GM21381 (cell line): Measurements from ENCODE around the gene HOXB6.

Experiments
- ATAC-seq: cut with Tn5 transposase; IDR thresholded peaks from one replicate; pipeline ENCODE4 v1.9.1; 2021; ENCODE audit warnings: mild to moderate bottlenecking, moderate library complexity; ENCODE audit not compliant: unreplicated experiment

Gene HOXB6

GRCh38 chr17:48624118-48624517 is 19.3 kb upstream of the HOXB6 start:
- ATAC-seq: no peak

GRCh38 chr17:48623583-48623982 is 18.8 kb upstream of the HOXB6 start:
- no peak for ATAC-seq

- ATAC-seq: no peak
These were observed 18.1 kb upstream of the HOXB6 start for GRCh38 chr17:48622857-48623256.

- no peak for ATAC-seq
These were observed 16.9 kb upstream of the HOXB6 start for GRCh38 chr17:48621410-48622392.

- ATAC-seq: no peak
These were observed 15.8 kb upstream of the HOXB6 start for GRCh38 chr17:48620461-48621139.

- no peak for ATAC-seq
These were observed 15.2 kb upstream of the HOXB6 start for GRCh38 chr17:48619826-48620449.

GRCh38 chr17:48618256-48618896 is 13.6 kb upstream of the HOXB6 start:
- no peak for ATAC-seq

GRCh38 chr17:48617471-48618255 is 12.9 kb upstream of the HOXB6 start:
- ATAC-seq: no peak

- ATAC-seq: no peak
These were observed 12.1 kb upstream of the HOXB6 start for GRCh38 chr17:48616717-48617470.

GRCh38 chr17:48615963-48616716 is 11.4 kb upstream of the HOXB6 start:
- no peak for ATAC-seq

GRCh38 chr17:48615047-48615962 is 10.5 kb upstream of the HOXB6 start, which contains the start of gene HOXB8:
Gene HOXB8, minus strand, starts transcription at chr17:48615292. Its CDS starts 588 bp downstream, at chr17:48614704.
- ATAC-seq: no peak

GRCh38 chr17:48613862-48614694 is 9.3 kb upstream of the HOXB6 start:
- ATAC-seq: no peak

GRCh38 chr17:48612854-48613691 is 8.3 kb upstream of the HOXB6 start:
- no peak for ATAC-seq

GRCh38 chr17:48612456-48612853 is 7.7 kb upstream of the HOXB6 start:
- no peak for ATAC-seq

- ATAC-seq: no peak
These were observed 7.1 kb upstream of the HOXB6 start for GRCh38 chr17:48611681-48612455.
